Thyroid gland (tissue), 4 donors: ENCODE results near the gene HINT3.

Experiments used
- CTCF ChIP-seq, 6 experiments: fragments of 200-600 bp in 3 of 6; fragments of 450-650 bp in 3 of 6; sonication (generic) in 3 of 6; IDR thresholded peaks; one replicate each; pipeline ENCODE4 v1.5.1; 2016 to 2019; ENCODE audit warnings: antibody characterized with exemption in 6 of 6, mild to moderate bottlenecking in 2 of 6, inconsistent platforms in 1 of 6, moderate library complexity in 1 of 6
- POLR2A ChIP-seq, 2 donors: fragments of 450-650 bp; IDR thresholded peaks; one replicate each; pipeline ENCODE4 v1.6.1; 2017; ENCODE audit warnings: antibody characterized with exemption in 2 of 2, mild to moderate bottlenecking in 2 of 2, moderate library complexity in 1 of 2

- no peak for TF ChIP-seq CTCF (IDR thresholded peaks at IDR 0.05)
- TF ChIP-seq POLR2A (IDR thresholded peaks at IDR 0.05) = no peak
Observed at GRCh38 chr6:125968493-125968892, 11.9 kb downstream of the HINT3 start.
